Upper lobe of left lung (tissue), 6 donors: ENCODE data around the gene TUFT1. TPM values are rescaled to one million over a fixed set of nuclear protein-coding genes. Genes with fewer than 3 reads are reported as not detected.
"Not testable (repeated sequence)": the region's sequence is repeated elsewhere in the genome, so short reads cannot be mapped to it uniquely, and the experiment has no call there.

Source experiments
- ATAC-seq, 2 donors: fragments of 200-7000 bp; cut with Tn5 transposase; one replicate each; pipeline ENCODE4 v1.9.1; 2022; ENCODE audit warnings: mild to moderate bottlenecking in 2 of 2, moderate library complexity in 2 of 2; ENCODE audit not compliant: low FRiP score in 2 of 2
- DNase-seq, 2 donors: peaks; one replicate each; pipeline ENCODE4 v3.0.0-alpha.2; 2019 to 2020
- H3K27ac ChIP-seq, 4 donors: fragments of 200-600 bp; sonication (generic); one replicate each; pipeline ENCODE4 v1.5.1; 2016 to 2019
- H3K27me3 ChIP-seq, 4 donors: fragments of 200-600 bp; sonication (generic); one replicate each; pipeline ENCODE4 v1.5.1; 2017 to 2019
- H3K36me3 ChIP-seq, 4 donors: fragments of 200-600 bp; sonication (generic); one replicate each; pipeline ENCODE4 v1.5.1; 2016 to 2019
- H3K4me1 ChIP-seq, 4 donors: fragments of 200-600 bp; sonication (generic); one replicate each; pipeline ENCODE4 v1.5.1; 2018 to 2019
- H3K4me3 ChIP-seq, 4 donors: fragments of 200-600 bp; sonication (generic); one replicate each; pipeline ENCODE4 v1.5.1; 2017 to 2019; ENCODE audit warnings: mild to moderate bottlenecking in 2 of 4, moderate library complexity in 1 of 4
- H3K9me3 ChIP-seq, 4 donors: fragments of 200-600 bp; sonication (generic); one replicate each; pipeline ENCODE4 v1.5.1; 2018 to 2019
- EP300 ChIP-seq, 4 donors: sonication (generic); formaldehyde crosslinking; IDR thresholded peaks; one replicate each; pipeline ENCODE4 v1.5.1; 2017; ENCODE audit warnings: antibody characterized with exemption in 4 of 4, control low read depth in 2 of 4
- POLR2A ChIP-seq, 4 donors: fragments of 450-650 bp; IDR thresholded peaks; one replicate each; pipeline ENCODE4 v1.5.1; 2016 to 2017; ENCODE audit warnings: antibody characterized with exemption in 4 of 4, mild to moderate bottlenecking in 2 of 4
- POLR2AphosphoS5 ChIP-seq, 2 donors: sonication (generic); formaldehyde crosslinking; IDR thresholded peaks; one replicate each; pipeline ENCODE4 v1.5.1; 2017; ENCODE audit warnings: antibody characterized with exemption in 2 of 2
- WGBS, 2 donors: methylation state at CpG; one replicate each; pipeline ENCODE4 v1.1.5; 2017 to 2018; 5-methylcytosine and 5-hydroxymethylcytosine counted together
- total RNA-seq, 6 donors: library from RNA; depleted of rRNA in 4 of 6; stranded (reverse); fragments of >200 nt in 4 of 6; gene quantifications; one replicate each; pipeline versions ENCODE4 v1.1.0 to v1.2.1, GENCODE V29; 2016 to 2021
- TF ChIP-seq, protein P1 (sequence below), 6 experiments: fragments of 450-650 bp in 4 of 6; fragments of 200-600 bp in 2 of 6; sonication (generic) in 2 of 6; IDR thresholded peaks; one replicate each; pipeline ENCODE4 v1.5.1; 2016 to 2019; ENCODE audit warnings: antibody characterized with exemption in 6 of 6
- donor health status: DM: no; HTN: no; CAD: no; lungs with moderate emphysema.
- donor health status: DM: no; HTN: yes; CAD: no; lungs with severe emphysema.

The TUFT1 gene
- total RNA-seq, 6 donors from 2014 or later, result 9.9 to 18.1 (median 12.5) TPM

DNA sequence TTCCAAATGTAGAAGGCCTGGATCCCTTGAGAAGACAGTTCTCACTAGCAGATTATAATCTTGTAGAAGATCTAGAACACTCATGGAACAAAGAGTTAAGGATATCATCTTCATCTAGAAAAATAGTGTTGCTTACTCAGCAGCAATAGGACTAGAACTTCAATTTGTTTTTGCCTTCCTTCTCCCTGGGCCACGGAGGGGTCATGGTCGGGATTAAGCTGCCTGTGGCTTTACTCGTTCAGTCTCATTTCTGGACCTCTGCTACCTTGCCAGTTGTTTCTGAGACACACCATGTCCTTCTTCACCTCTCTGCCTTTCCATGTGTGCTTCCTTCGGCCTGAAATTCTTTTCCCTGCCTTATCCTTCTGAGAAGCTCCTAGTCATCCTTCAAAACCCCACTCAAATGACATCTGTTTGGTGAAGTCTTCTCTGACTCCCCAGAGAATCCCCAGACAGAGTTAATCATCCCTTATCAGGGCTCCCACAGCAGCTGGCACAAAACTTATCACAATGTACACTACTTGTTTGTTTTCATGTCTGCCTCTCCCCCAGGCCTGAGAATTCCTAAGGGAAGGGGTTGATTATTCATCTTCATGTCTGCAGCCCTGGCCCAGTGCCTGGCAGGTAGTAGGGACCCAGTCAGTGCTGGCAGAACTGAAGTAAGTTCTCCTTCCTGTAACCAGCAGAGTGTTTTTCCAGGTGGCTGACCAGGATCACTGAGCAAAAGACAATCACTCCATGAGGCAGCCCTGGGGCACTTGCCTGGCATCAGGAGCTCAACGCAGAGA, 56.3 kb downstream of the TUFT1 start:
- no peaks in the 10 kb centered on the region for H3K36me3 ChIP-seq
- H3K27ac ChIP-seq, result no peak overlapping the region
- no peak overlapping the region for H3K4me3 ChIP-seq
- H3K4me1 ChIP-seq, result peaks cover 0 to 9% (median 2%) of the 10 kb centered on the region in 4 donors
- WGBS, 2 donors, result 72 to 79% methylated on average over 5 of the region's 5 CpGs
- DNase-seq (no peak), ATAC-seq (no peak)
- no peaks in the 10 kb centered on the region for H3K9me3 ChIP-seq
- TF ChIP-seq EP300 (IDR thresholded peaks at IDR 0.05) (no peak), POLR2A (IDR thresholded peaks at IDR 0.05) (no peak), POLR2AphosphoS5 (IDR thresholded peaks at IDR 0.05) (no peak)
- TF ChIP-seq, protein P1, sequence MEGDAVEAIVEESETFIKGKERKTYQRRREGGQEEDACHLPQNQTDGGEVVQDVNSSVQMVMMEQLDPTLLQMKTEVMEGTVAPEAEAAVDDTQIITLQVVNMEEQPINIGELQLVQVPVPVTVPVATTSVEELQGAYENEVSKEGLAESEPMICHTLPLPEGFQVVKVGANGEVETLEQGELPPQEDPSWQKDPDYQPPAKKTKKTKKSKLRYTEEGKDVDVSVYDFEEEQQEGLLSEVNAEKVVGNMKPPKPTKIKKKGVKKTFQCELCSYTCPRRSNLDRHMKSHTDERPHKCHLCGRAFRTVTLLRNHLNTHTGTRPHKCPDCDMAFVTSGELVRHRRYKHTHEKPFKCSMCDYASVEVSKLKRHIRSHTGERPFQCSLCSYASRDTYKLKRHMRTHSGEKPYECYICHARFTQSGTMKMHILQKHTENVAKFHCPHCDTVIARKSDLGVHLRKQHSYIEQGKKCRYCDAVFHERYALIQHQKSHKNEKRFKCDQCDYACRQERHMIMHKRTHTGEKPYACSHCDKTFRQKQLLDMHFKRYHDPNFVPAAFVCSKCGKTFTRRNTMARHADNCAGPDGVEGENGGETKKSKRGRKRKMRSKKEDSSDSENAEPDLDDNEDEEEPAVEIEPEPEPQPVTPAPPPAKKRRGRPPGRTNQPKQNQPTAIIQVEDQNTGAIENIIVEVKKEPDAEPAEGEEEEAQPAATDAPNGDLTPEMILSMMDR (IDR thresholded peaks at IDR 0.05), result no peak
- no peaks in the 10 kb centered on the region for H3K27me3 ChIP-seq

GRCh38 chr1:151602550-151602949, 62.4 kb downstream of the TUFT1 start:
- H3K27me3 ChIP-seq, ATAC-seq, H3K36me3 ChIP-seq, H3K27ac ChIP-seq, H3K9me3 ChIP-seq, H3K4me1 ChIP-seq, H3K4me3 ChIP-seq: not testable (repeated sequence)
- DNase-seq, result peak in 1 of 2 donors; percentile 43
- WGBS, 2 donors, result 61 to 82% methylated on average over 5 of the region's 5 CpGs

GRCh38 chr1:151604291-151604690, 64.2 kb downstream of the TUFT1 start:
- ATAC-seq (no peak), DNase-seq (no peak)
- H3K4me3 ChIP-seq, result no peak overlapping the region
- H3K36me3 ChIP-seq, result no peaks in the 10 kb centered on the region
- 66 to 80% methylated on average over 2 of the region's 2 CpGs for WGBS, 2 donors
- TF ChIP-seq EP300 (IDR thresholded peaks at IDR 0.05) (no peak), POLR2A (IDR thresholded peaks at IDR 0.05) (no peak), POLR2AphosphoS5 (IDR thresholded peaks at IDR 0.05) (no peak)
- TF ChIP-seq, protein P1 (IDR thresholded peaks at IDR 0.05), result no peak
- no peaks in the 10 kb centered on the region for H3K27me3 ChIP-seq
- no peaks in the 10 kb centered on the region for H3K9me3 ChIP-seq
- no peaks in the 10 kb centered on the region for H3K4me1 ChIP-seq
- no peak overlapping the region for H3K27ac ChIP-seq

DNA sequence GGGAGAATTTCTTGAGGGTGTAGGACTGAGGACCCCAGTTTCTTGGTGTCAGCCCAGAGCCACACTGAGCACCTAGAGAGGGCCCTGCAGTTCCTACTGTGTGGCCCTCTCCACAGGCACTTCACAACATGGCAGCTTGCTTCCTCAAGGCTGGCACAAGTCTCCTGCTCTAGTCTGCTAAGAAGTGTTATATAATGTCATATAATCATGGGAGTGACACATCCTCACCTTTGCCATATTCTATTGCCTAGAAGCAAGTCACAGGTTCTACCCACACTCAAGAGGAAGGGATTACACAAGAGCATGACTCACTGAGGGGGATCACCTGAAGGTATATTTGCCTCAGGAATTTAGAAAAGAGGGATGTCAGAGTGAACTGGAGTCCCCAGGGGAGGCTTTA, 66.3 kb downstream of the TUFT1 start:
- Histone ChIP-seq H3K4me1 (peaks cover 0 to 9% (median 2%) of the 10 kb centered on the region in 4 donors), H3K27ac (no peak overlapping the region), H3K27me3 (no peaks in the 10 kb centered on the region), H3K4me3 (no peak overlapping the region), H3K36me3 (no peaks in the 10 kb centered on the region), H3K9me3 (no peaks in the 10 kb centered on the region)
- no peak for TF ChIP-seq POLR2A (IDR thresholded peaks at IDR 0.05)
- TF ChIP-seq, protein P1 (IDR thresholded peaks at IDR 0.05), result no peak
- peak in 1 of 4 donors; percentile 58 for TF ChIP-seq EP300 (IDR thresholded peaks at IDR 0.05)
- peak in 1 of 2 donors; percentile 10 for TF ChIP-seq POLR2AphosphoS5 (IDR thresholded peaks at IDR 0.05)
- DNase-seq, result peak in 1 of 2 donors; percentile 46
- ATAC-seq, result peak in 1 of 2 donors; percentile 50

DNA sequence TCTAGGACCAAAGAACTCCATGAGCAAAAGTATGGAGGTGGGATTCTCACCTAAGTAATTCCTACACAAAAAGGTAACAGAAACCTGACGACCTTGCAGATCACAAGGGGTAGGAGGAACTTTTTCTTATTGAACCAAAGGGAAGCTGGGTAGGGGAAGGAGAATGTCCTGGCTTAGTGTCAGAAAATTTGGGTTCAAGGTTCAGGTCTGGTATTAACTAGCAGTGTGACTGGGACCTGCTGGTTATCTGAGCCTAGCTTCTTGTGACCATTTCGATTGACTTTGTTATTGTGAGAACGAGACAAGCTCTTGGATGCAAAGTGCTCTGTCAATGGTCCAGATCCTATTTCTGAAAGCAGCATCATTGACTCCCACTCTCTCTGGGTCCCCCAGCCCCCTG, 66.7 kb downstream of the TUFT1 start:
- Histone ChIP-seq H3K36me3 (no peaks in the 10 kb centered on the region), H3K27me3 (no peaks in the 10 kb centered on the region), H3K4me1 (peaks cover 0 to 12% (median 2%) of the 10 kb centered on the region in 4 donors), H3K27ac (no peak overlapping the region), H3K9me3 (no peaks in the 10 kb centered on the region), H3K4me3 (no peak overlapping the region)
- WGBS, 2 donors, result 83 to 84% methylated on average over 3 of the region's 3 CpGs
- no peak for DNase-seq
- no peak for ATAC-seq
- TF ChIP-seq, protein P1 (IDR thresholded peaks at IDR 0.05), result no peak
- TF ChIP-seq POLR2A (IDR thresholded peaks at IDR 0.05) (no peak), POLR2AphosphoS5 (IDR thresholded peaks at IDR 0.05) (no peak), EP300 (IDR thresholded peaks at IDR 0.05) (no peak)
